PC-9 (cell line): ENCODE measurements around the gene THPO. TPM values are rescaled to one million over a fixed set of nuclear protein-coding genes. Genes with fewer than 3 reads are reported as not detected.

Experiments used
- BruUV-seq: library from RNA; stranded (reverse); fragments of 400-500 nt; replicated peaks from 2 replicates; lab custom pipeline; 2021; lab: Mats Ljungman, UMichigan
- CTCF ChIA-PET: fragments of 300-600 bp; sonication (Branson Sonifier 250); formaldehyde crosslinking; loops from one replicate; lab custom pipeline; 2022; ENCODE audit warnings: antibody characterized with exemption; lab: Charles Lee
- POLR2A ChIA-PET: fragments of 300-600 bp; sonication (Branson Sonifier 250); formaldehyde crosslinking; loops from one replicate; lab custom pipeline; 2022; ENCODE audit warnings: antibody characterized with exemption; ENCODE audit not compliant: unreplicated experiment; lab: Charles Lee
- DNase-seq, 2 experiments: peaks; one replicate each; pipeline versions ENCODE4 v3.0.0 to v3.0.0-alpha.2; 2015 to 2022; ENCODE audit warnings: mixed read lengths in 1 of 2
- H2AFZ ChIP-seq: fragments of 200-600 bp; sonication (generic); 2 replicates; pipeline ENCODE4 v1.8.1; 2017; ENCODE audit warnings: antibody characterized with exemption
- H3F3A ChIP-seq: fragments of 200-600 bp; sonication (generic); 2 replicates; pipeline ENCODE4 v1.8.1; 2017; ENCODE audit warnings: antibody characterized with exemption, mild to moderate bottlenecking, low read depth; ENCODE audit not compliant: insufficient read depth
- H3K27ac ChIP-seq: fragments of 200-600 bp; sonication (generic); 2 replicates; pipeline ENCODE4 v1.6.1; 2016; ENCODE audit warnings: mixed run types
- H3K27me3 ChIP-seq: fragments of 200-600 bp; sonication (generic); 2 replicates; pipeline ENCODE4 v1.6.1; 2016; ENCODE audit warnings: low read depth, mixed run types; ENCODE audit not compliant: insufficient read depth
- H3K36me3 ChIP-seq: fragments of 200-600 bp; sonication (generic); 2 replicates; pipeline ENCODE4 v1.6.1; 2016; ENCODE audit warnings: low read depth, mixed run types
- H3K4me1 ChIP-seq: fragments of 200-600 bp; sonication (generic); replicated peaks from 2 replicates; pipeline ENCODE4 v1.6.1; 2016; ENCODE audit warnings: mixed run types; ENCODE audit not compliant: insufficient read depth
- H3K4me2 ChIP-seq: fragments of 200-600 bp; sonication (generic); 2 replicates; pipeline ENCODE4 v1.6.1; 2017; ENCODE audit warnings: mixed run types
- H3K4me3 ChIP-seq: fragments of 200-600 bp; sonication (generic); 2 replicates; pipeline ENCODE4 v1.6.1; 2016; ENCODE audit warnings: mixed run types
- H3K79me2 ChIP-seq: fragments of 200-600 bp; sonication (generic); 2 replicates; pipeline ENCODE4 v1.6.1; 2017; ENCODE audit warnings: low read depth, mixed run types
- H3K9me2 ChIP-seq: fragments of 200-600 bp; sonication (generic); 2 replicates; pipeline ENCODE4 v1.8.1; 2017; ENCODE audit warnings: mild to moderate bottlenecking; ENCODE audit not compliant: insufficient read depth
- H3K9me3 ChIP-seq: fragments of 200-600 bp; sonication (generic); 2 replicates; pipeline ENCODE4 v1.8.1; 2016; ENCODE audit warnings: low read depth; ENCODE audit not compliant: insufficient read depth
- H4K20me1 ChIP-seq: fragments of 200-600 bp; sonication (generic); 2 replicates; pipeline ENCODE4 v1.8.1; 2017; ENCODE audit not compliant: insufficient read depth
- CTCF ChIP-seq: fragments of 200-600 bp; sonication (generic); conservative IDR thresholded peaks from 2 replicates; pipeline ENCODE4 v1.6.1; 2017; ENCODE audit warnings: mixed run types, antibody characterized with exemption, mild to moderate bottlenecking, moderate library complexity
- EZH2 ChIP-seq: fragments of 200-600 bp; sonication (generic); IDR thresholded peaks from 2 replicates; pipeline ENCODE4 v1.8.0; 2017; ENCODE audit warnings: antibody characterized with exemption, low read depth
- intact Hi-C: fragments of 100-400 bp; cut with micrococcal nuclease; formaldehyde crosslinking; loops from one replicate; pipeline ENCODE4 v1.10.0; 2022; ENCODE audit not compliant: unreplicated experiment
- total RNA-seq: library from RNA; stranded (reverse); gene quantifications from 2 replicates; pipeline ENCODE4 v1.2.3, GENCODE V29; 2021

The THPO gene
- total RNA-seq, 1 experiment from 2014 or later, result not detected

- Histone ChIP-seq H3K79me2 (no peaks in the 10 kb centered on the region), H3K36me3 (no peaks in the 10 kb centered on the region), H3K9me2 (no peaks in the 10 kb centered on the region), H2AFZ (no peak overlapping the region), H4K20me1 (no peaks in the 10 kb centered on the region), H3K4me3 (no peak overlapping the region), H3K27me3 (peaks cover 22% of the 10 kb centered on the region; the same call in 1 of the 2 replicates), H3K4me2 (no peak overlapping the region), H3K9me3 (no peaks in the 10 kb centered on the region), H3K4me1 (no peaks in the 10 kb centered on the region), H3K27ac (no peak overlapping the region), H3F3A (no peaks in the 10 kb centered on the region; the same call in 1 of the 2 replicates)
- intact Hi-C loops, result loop anchor here (5.0 kb wide), 1 partner anchor 363 kb away; no protein-coding TSS in a partner anchor
- CTCF ChIA-PET, result interaction anchor here (0.6 to 1.1 kb wide), 3 partner anchors 40 to 123 kb away, joined by 3 to 4 read pairs (median 3); no protein-coding TSS in a partner anchor
- no peak for DNase-seq
- no TSS peak for BruUV-seq
- TF ChIP-seq CTCF (no peak), EZH2 (no peak)
- POLR2A ChIA-PET, result no interaction called here
These were observed 36.6 kb upstream of the THPO start for GRCh38 chr3:184414418-184415202.

GRCh38 chr3:184409946-184410500 is 32.0 kb upstream of the THPO start:
- no peaks in the 10 kb centered on the region for H4K20me1 ChIP-seq
- H3K27ac ChIP-seq, result no peak overlapping the region
- H2AFZ ChIP-seq, result no peak overlapping the region
- BruUV-seq, result no TSS peak
- H3K27me3 ChIP-seq, result peaks cover 52% of the 10 kb centered on the region
- ChIA-PET POLR2A (no interaction called here), CTCF (no interaction called here)
- H3K4me2 ChIP-seq, result no peak overlapping the region
- TF ChIP-seq CTCF, result no peak
- no peak for TF ChIP-seq EZH2
- no peaks in the 10 kb centered on the region for H3F3A ChIP-seq
- H3K9me2 ChIP-seq, result no peaks in the 10 kb centered on the region
- no peak for DNase-seq
- H3K36me3 ChIP-seq, result no peaks in the 10 kb centered on the region
- H3K9me3 ChIP-seq, result no peaks in the 10 kb centered on the region
- H3K79me2 ChIP-seq, result no peaks in the 10 kb centered on the region
- intact Hi-C loops, result no loop called here
- no peaks in the 10 kb centered on the region for H3K4me1 ChIP-seq
- no peak overlapping the region for H3K4me3 ChIP-seq

GRCh38 chr3:184409331-184409926 is 31.4 kb upstream of the THPO start:
- DNase-seq, result no peak
- Histone ChIP-seq H3K27me3 (peaks cover 56% of the 10 kb centered on the region), H3F3A (no peaks in the 10 kb centered on the region), H4K20me1 (no peaks in the 10 kb centered on the region), H3K9me3 (no peaks in the 10 kb centered on the region), H3K36me3 (no peaks in the 10 kb centered on the region), H2AFZ (no peak overlapping the region), H3K4me3 (no peak overlapping the region), H3K4me2 (no peak overlapping the region), H3K9me2 (no peaks in the 10 kb centered on the region), H3K4me1 (no peaks in the 10 kb centered on the region), H3K27ac (no peak overlapping the region), H3K79me2 (no peaks in the 10 kb centered on the region)
- POLR2A ChIA-PET, result no interaction called here
- TF ChIP-seq CTCF, result no peak
- TF ChIP-seq EZH2, result no peak
- BruUV-seq, result no TSS peak
- intact Hi-C loops, result no loop called here
- CTCF ChIA-PET, result interaction anchor here (0.6 kb wide), 1 partner anchor 1379 kb away, joined by 4 read pairs; no protein-coding TSS in a partner anchor
